ENCODE results near the gene TRAF1.

TRAF1 gene

GRCh38 chr9:120941046-120941770, 14.6 kb upstream of the TRAF1 start:
- DNase-seq (ENCODE audit: low spot score) = no peak

GRCh38 chr9:120940573-120940972, 14.0 kb upstream of the TRAF1 start:
- DNase-seq (ENCODE audit: low spot score) = no peak

GRCh38 chr9:120938851-120939250, 12.3 kb upstream of the TRAF1 start:
- DNase-seq (ENCODE audit: low spot score) = no peak

- DNase-seq (ENCODE audit: low spot score) = no peak
Measured at GRCh38 chr9:120937596-120937995, 11.0 kb upstream of the TRAF1 start.

GRCh38 chr9:120937127-120937526, 10.5 kb upstream of the TRAF1 start:
- no peak for DNase-seq (ENCODE audit: low spot score)

GRCh38 chr9:120936764-120937122, 10.1 kb upstream of the TRAF1 start:
- DNase-seq (ENCODE audit: low spot score) = no peak

- peak; percentile 88 for DNase-seq (ENCODE audit: low spot score)
Measured at GRCh38 chr9:120936011-120936763, 9.6 kb upstream of the TRAF1 start.

- DNase-seq (ENCODE audit: low spot score) = no peak
Measured at GRCh38 chr9:120935383-120935857, 8.8 kb upstream of the TRAF1 start.

- DNase-seq (ENCODE audit: low spot score) = no peak
Measured at GRCh38 chr9:120934281-120934680, 7.7 kb upstream of the TRAF1 start.

- DNase-seq (ENCODE audit: low spot score) = no peak
Measured at GRCh38 chr9:120933310-120934055, 6.9 kb upstream of the TRAF1 start.

- no peak for DNase-seq (ENCODE audit: low spot score)
Measured at GRCh38 chr9:120932086-120932823, 5.7 kb upstream of the TRAF1 start.

- DNase-seq (ENCODE audit: low spot score) = peak; percentile 85
Measured at GRCh38 chr9:120931231-120932085, 4.9 kb upstream of the TRAF1 start.

- DNase-seq (ENCODE audit: low spot score) = no peak
Measured at GRCh38 chr9:120929229-120929791, 2.7 kb upstream of the TRAF1 start.

GRCh38 chr9:120928483-120929228, 2.1 kb upstream of the TRAF1 start:
- peak; percentile 76 for DNase-seq (ENCODE audit: low spot score)

- DNase-seq (ENCODE audit: low spot score) = peak; percentile 47
Measured at GRCh38 chr9:120928015-120928482, 1.5 kb upstream of the TRAF1 start.

- DNase-seq (ENCODE audit: low spot score) = peak; percentile 43
Measured at GRCh38 chr9:120927269-120928014, 846 bp upstream of the TRAF1 start.

- DNase-seq (ENCODE audit: low spot score) = peak; percentile 86
Measured at GRCh38 chr9:120925535-120926396, 830 bp downstream of the TRAF1 start.

All from CD4-positive, alpha-beta T cell treated with Interleukin-2 at 100 ng/mL for 4 hours (primary cell).